Endothelial cell of umbilical vein (primary cell): ENCODE results near the gene PODXL2. TPM values are rescaled to one million over a fixed set of nuclear protein-coding genes. Genes with fewer than 3 reads are reported as not detected.

Experiments
- BruUV-seq: library from RNA; stranded (reverse); fragments of 400-500 nt; replicated peaks from 2 replicates; lab custom pipeline; 2021; lab: Mats Ljungman, UMichigan
- CTCF ChIA-PET: fragments of 300-600, 350-600 bp; sonication (Branson Sonifier 250); formaldehyde crosslinking; loops from one replicate; lab custom pipeline; 2021; ENCODE audit warnings: antibody characterized with exemption, inconsistent platforms; lab: Charles Lee
- POLR2A ChIA-PET: fragments of 300-600, 350-600 bp; sonication (Branson Sonifier 250); formaldehyde crosslinking; loops from one replicate; lab custom pipeline; 2021; ENCODE audit warnings: antibody characterized with exemption, inconsistent platforms; lab: Charles Lee
- DNase-seq: peaks from one replicate; pipeline ENCODE4 v3.0.0-alpha.2; 2011; ENCODE audit warnings: low read depth, low spot score
- FAIRE-seq: peaks from 2 replicates; lab custom pipeline; 2011; peaks lifted over from hg19 to GRCh38; lab: Jason Lieb, UNC
- H2AFZ ChIP-seq: 2 replicates; pipeline ENCODE4 v1.6.0; 2012; ENCODE audit warnings: low read depth, low read length, control low read depth, inconsistent platforms
- H3K27ac ChIP-seq: 2 replicates; pipeline ENCODE4 v1.5.1; 2011; ENCODE audit warnings: low read depth, mild to moderate bottlenecking, control low read depth, low read length, moderate library complexity; ENCODE audit not compliant: insufficient read depth
- H3K27me3 ChIP-seq, 2 experiments: 2 replicates each; pipeline versions ENCODE4 v1.6.0 to v1.6.1; 2011; ENCODE audit warnings: low read length in 2 of 2, mixed read lengths in 1 of 2; ENCODE audit not compliant: control insufficient read depth in 2 of 2, insufficient read depth in 2 of 2
- H3K36me3 ChIP-seq, 2 experiments: 2 replicates in 1 of 2; 3 replicates in 1 of 2; pipeline ENCODE4 v1.5.1; 2011; ENCODE audit warnings: low read length in 2 of 2, mild to moderate bottlenecking in 1 of 2, moderate library complexity in 1 of 2; ENCODE audit not compliant: control insufficient read depth in 2 of 2, insufficient read depth in 2 of 2; ENCODE audit errors: extremely low read depth in 1 of 2
- H3K4me1 ChIP-seq: 3 replicates; pipeline ENCODE4 v1.5.1; 2011; ENCODE audit warnings: mild to moderate bottlenecking, low read length; ENCODE audit not compliant: control insufficient read depth, insufficient read depth; ENCODE audit errors: extremely low read depth
- H3K4me2 ChIP-seq: 2 replicates; pipeline ENCODE4 v1.6.1; 2011; ENCODE audit warnings: low read length, control low read depth, mixed read lengths; ENCODE audit not compliant: insufficient read depth
- H3K4me3 ChIP-seq, 3 experiments: fragments of 200-600 bp in 1 of 3; sonication (generic), shearing (Covaris generic) in 1 of 3; replicated peaks in 1 of 3; 2 replicates each; pipeline ENCODE4 v1.5.1; 2011 to 2016; ENCODE audit warnings: control low read depth in 3 of 3, low read length in 3 of 3, mild to moderate bottlenecking in 2 of 3, inconsistent platforms in 1 of 3, low read depth in 1 of 3, moderate library complexity in 1 of 3; ENCODE audit not compliant: insufficient read depth in 1 of 3
- H3K79me2 ChIP-seq: 2 replicates; pipeline ENCODE4 v1.6.0; 2012; ENCODE audit warnings: low read length, inconsistent platforms; ENCODE audit not compliant: control insufficient read depth, insufficient read depth
- H3K9ac ChIP-seq: replicated peaks from 2 replicates; pipeline ENCODE3; 2011; ENCODE audit warnings: low read length, control low read depth; ENCODE audit not compliant: insufficient read depth; ENCODE audit errors: extremely low read depth
- H3K9me1 ChIP-seq: replicated peaks from 3 replicates; pipeline ENCODE4 v1.6.0; 2011; ENCODE audit warnings: mild to moderate bottlenecking, low read length; ENCODE audit not compliant: control insufficient read depth, insufficient read depth; ENCODE audit errors: extremely low read depth
- H3K9me3 ChIP-seq: replicated peaks from 2 replicates; pipeline ENCODE4 v1.5.1; 2012; ENCODE audit warnings: low read length, inconsistent platforms; ENCODE audit not compliant: control insufficient read depth, insufficient read depth
- H4K20me1 ChIP-seq: replicated peaks from 2 replicates; pipeline ENCODE3; 2011; ENCODE audit warnings: mild to moderate bottlenecking, low read length; ENCODE audit not compliant: control insufficient read depth, insufficient read depth; ENCODE audit errors: extremely low read depth
- CTCF ChIP-seq, 2 donors: IDR thresholded peaks; 1 replicate in 1 of 2; 2 replicates in 1 of 2; pipeline ENCODE4 v1.5.1; 2011; ENCODE audit warnings: low read length in 2 of 2, mild to moderate bottlenecking in 2 of 2, moderate library complexity in 2 of 2, control low read depth in 1 of 2, inconsistent platforms in 1 of 2, low read depth in 1 of 2; ENCODE audit not compliant: insufficient read depth in 1 of 2; ENCODE audit errors: extremely low read depth in 1 of 2
- FOS ChIP-seq: IDR thresholded peaks from 2 replicates; pipeline ENCODE4 v1.6.1; 2011; ENCODE audit warnings: mild to moderate bottlenecking, low read length, moderate library complexity, borderline replicate concordance; ENCODE audit not compliant: insufficient read depth
- JUN ChIP-seq: IDR thresholded peaks from 2 replicates; pipeline ENCODE4 v1.6.1; 2011; ENCODE audit warnings: borderline replicate concordance, low read depth; ENCODE audit not compliant: insufficient read length, insufficient read depth
- POLR2A ChIP-seq: IDR thresholded peaks from 2 replicates; pipeline ENCODE4 v1.6.1; 2012; ENCODE audit warnings: low read depth, mild to moderate bottlenecking, control low read depth, low read length
- POLR2AphosphoS5 ChIP-seq: IDR thresholded peaks from 2 replicates; pipeline ENCODE4 v1.6.1; 2012; ENCODE audit warnings: low read depth, mild to moderate bottlenecking, control low read depth, low read length, moderate library complexity; ENCODE audit not compliant: insufficient read depth
- dilution Hi-C: fragments of 300-500 bp; cut with MboI; formaldehyde crosslinking; loops from one replicate; pipeline ENCODE4 v1.15.0; 2019; ENCODE audit warnings: low sequenced_read_pairs; ENCODE audit not compliant: extremely low pct_ligation_motif_present
- intact Hi-C: fragments of 100-400 bp; cut with micrococcal nuclease; formaldehyde crosslinking; loops from one replicate; pipeline ENCODE4 v1.10.0; 2022
- polyA plus RNA-seq, 4 experiments: library from polyadenylated mRNA; depleted of rRNA in 3 of 4; stranded (reverse) in 3 of 4; unstranded in 1 of 4; fragments of >200 nt; gene quantifications; 2 replicates each; pipeline versions ENCODE4 v1.2.1 to v1.2.3, GENCODE V29; 2011 to 2012; ENCODE audit warnings: missing spikeins in 1 of 4
- total RNA-seq: library from RNA; stranded (reverse); gene quantifications from 2 replicates; pipeline ENCODE4 v1.2.3, GENCODE V29; 2021

PODXL2 gene
- total and polyA plus RNA-seq, 2 donors (not counting 3 experiments of a cell fraction or from before 2014, with no cell fraction given) = 5.5 to 6.5 TPM

- H3K9ac ChIP-seq = no peak overlapping the region
- H3K79me2 ChIP-seq = no peaks in the 10 kb centered on the region
- H3K27me3 ChIP-seq = no peaks in the 10 kb centered on the region
- ChIA-PET POLR2A (no interaction called here), CTCF (interaction anchor here (0.6 to 4.2 kb wide), 8 partner anchors 15 to 267 kb away, joined by 3 to 74 read pairs (median 4); partner anchors contain the start of gene MGLL)
- H3K27ac ChIP-seq = no peak overlapping the region
- peaks cover 19% of the 10 kb centered on the region for H3K4me1 ChIP-seq
- H4K20me1 ChIP-seq = no peaks in the 10 kb centered on the region
- intact Hi-C loops (loop anchor here (2.0 to 10.0 kb wide), 2 partner anchors 42 to 280 kb away; no protein-coding TSS in a partner anchor), dilution Hi-C loops (no loop called here)
- no peak overlapping the region for H3K4me3 ChIP-seq
- peaks cover 2 to 3% of the 10 kb centered on the region in 2 experiments for H3K36me3 ChIP-seq
- H2AFZ ChIP-seq = no peak overlapping the region
- no peak for TF ChIP-seq POLR2AphosphoS5
- no peak for TF ChIP-seq POLR2A
- peak; percentile 18 to 61 for TF ChIP-seq CTCF (IDR thresholded peaks at IDR 0.05; ENCODE audit: extremely low read depth in 1 of 2, insufficient read depth in 1 of 2, low read depth in 1 of 2, low read length in 2 of 2)
- TF ChIP-seq FOS = no peak
- TF ChIP-seq JUN = no peak
- no peaks in the 10 kb centered on the region for H3K9me3 ChIP-seq
- FAIRE-seq (peak; percentile 70), DNase-seq (peak; percentile 36)
- no TSS peak for BruUV-seq
- H3K4me2 ChIP-seq = no peak overlapping the region
- H3K9me1 ChIP-seq = no peaks in the 10 kb centered on the region
Measured at GRCh38 chr3:127694467-127695215, 65.7 kb downstream of the PODXL2 start.
